HG03066 (cell line): ENCODE measurements around the gene SETD9.

Experiments used
- ATAC-seq: cut with Tn5 transposase; IDR thresholded peaks from one replicate; pipeline ENCODE4 v1.9.1; 2021; ENCODE audit warnings: low read depth; ENCODE audit not compliant: unreplicated experiment

Gene SETD9

GRCh38 chr5:56909294-56910209 lies at the start of gene SETD9:
Gene SETD9 (plus strand): TSS chr5:56909596. CDS start chr5:56909646, 50 bp downstream.
- ATAC-seq: peak; percentile 84

- ATAC-seq: no peak
Observed at GRCh38 chr5:56861893-56862485, 47.4 kb upstream of the SETD9 start.

DNA sequence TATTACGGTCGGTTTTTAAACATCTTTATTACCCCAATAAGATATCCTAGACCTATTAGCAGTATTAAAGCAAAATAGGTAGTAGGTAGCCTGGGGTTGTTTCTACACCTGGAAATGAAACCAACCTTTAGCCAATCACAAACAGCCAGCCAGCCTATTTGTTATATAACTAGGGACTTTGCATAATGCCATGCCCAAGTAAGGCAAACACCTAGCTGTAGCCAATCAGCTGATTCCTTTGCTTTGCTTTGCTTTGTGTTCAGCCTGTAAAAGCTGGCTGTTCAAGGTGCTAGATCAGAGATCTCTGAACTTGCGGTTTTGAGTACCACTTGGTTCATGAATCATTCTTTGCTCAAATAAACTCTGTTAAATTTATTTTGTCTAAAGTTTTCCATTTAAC lies 46.5 kb upstream of the SETD9 start:
- ATAC-seq: no peak

DNA sequence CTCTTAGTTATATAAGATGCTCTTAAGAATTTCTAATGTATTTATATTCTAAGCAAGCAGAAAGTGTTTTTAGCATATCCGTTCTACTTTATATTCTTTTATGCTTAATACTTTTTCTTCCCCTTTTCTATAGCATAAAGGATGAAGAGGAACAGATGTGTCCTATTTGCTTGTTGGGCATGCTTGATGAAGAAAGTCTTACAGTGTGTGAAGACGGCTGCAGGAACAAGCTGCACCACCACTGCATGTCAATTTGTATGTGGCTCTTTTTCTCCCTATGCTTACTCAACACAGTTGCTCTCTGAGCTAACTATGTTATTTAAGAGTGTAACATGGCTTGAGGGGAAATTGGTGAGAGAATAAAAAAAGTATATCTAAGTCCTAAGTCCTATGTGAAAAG lies 37.6 kb upstream of the SETD9 start:
- ATAC-seq: no peak

GRCh38 chr5:56873056-56873455 lies 36.3 kb upstream of the SETD9 start:
- no peak for ATAC-seq

GRCh38 chr5:56876327-56876726 lies 33.1 kb upstream of the SETD9 start:
- no peak for ATAC-seq

DNA sequence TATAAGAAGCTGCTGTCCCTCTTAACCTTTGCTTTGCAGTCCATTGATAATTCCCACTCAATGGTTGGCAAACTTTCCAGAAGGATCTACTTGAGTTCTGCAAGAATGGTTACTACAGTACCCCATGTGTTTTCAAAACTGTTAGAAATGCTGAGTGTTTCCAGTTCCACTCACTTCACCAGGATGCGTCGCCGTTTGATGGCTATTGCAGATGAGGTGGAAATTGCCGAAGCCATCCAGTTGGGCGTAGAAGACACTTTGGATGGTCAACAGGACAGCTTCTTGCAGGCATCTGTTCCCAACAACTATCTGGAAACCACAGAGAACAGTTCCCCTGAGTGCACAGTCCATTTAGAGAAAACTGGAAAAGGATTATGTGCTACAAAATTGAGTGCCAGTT lies 27.8 kb upstream of the SETD9 start:
- no peak for ATAC-seq

- ATAC-seq: no peak
Observed at GRCh38 chr5:56893251-56893951, 16.0 kb upstream of the SETD9 start.

GRCh38 chr5:56896763-56897162 lies 12.6 kb upstream of the SETD9 start:
- ATAC-seq: no peak

- ATAC-seq: no peak
Observed at GRCh38 chr5:56898213-56898612, 11.2 kb upstream of the SETD9 start.

DNA sequence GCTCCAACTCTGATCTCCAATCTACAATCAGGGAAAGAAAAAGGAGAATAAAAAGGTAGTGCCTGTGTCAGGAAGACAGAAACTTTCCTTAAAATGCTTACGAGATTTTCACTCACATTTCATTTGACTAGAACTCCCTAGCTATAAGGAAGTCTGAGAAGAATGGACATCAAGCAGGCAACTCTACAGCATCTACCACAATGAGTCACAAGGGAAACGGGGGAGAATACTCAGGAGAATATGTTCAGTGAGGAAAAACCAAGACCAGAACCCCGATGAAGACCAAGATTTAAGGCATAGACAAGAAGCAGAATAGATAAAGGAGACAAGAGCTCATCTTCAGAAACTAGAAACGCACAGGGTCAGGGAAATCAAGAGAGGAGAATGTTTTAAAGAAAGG lies 9.0 kb upstream of the SETD9 start:
- no peak for ATAC-seq

DNA sequence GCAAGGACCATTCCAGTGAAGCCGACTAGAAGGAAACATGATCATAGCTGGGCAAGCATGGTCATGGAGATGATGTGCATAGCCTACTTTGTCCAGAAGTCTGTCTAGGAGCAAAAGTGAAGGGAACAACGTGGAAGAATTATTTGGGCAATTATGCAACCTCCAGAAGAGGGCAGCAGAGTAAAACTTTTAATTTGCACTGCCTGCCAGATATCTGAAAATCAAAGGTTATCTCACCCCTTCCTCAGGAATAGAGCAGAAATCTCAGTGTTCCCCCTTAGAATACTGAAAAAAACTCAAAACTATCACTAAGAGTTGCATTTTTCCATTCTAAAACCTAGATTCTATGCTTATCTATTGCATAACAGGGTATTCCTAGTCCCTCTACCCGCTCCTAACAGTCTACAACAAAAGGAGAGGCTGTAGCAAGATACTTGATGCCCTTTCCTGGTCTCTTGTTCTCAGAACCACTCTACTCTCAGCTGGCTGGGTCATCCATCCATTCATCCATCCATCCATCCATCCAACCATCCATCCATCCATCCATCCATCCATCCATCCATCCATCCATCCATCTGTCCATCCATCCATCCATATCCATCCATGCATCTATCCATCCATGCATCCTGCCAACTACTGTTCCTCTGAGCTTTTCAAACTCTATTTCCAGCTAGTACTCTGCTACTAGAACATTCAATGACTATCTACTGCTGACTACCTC lies 8.4 kb upstream of the SETD9 start:
- ATAC-seq: no peak

- ATAC-seq: no peak
Observed at GRCh38 chr5:56908942-56909293, 478 bp upstream of the SETD9 start.

DNA sequence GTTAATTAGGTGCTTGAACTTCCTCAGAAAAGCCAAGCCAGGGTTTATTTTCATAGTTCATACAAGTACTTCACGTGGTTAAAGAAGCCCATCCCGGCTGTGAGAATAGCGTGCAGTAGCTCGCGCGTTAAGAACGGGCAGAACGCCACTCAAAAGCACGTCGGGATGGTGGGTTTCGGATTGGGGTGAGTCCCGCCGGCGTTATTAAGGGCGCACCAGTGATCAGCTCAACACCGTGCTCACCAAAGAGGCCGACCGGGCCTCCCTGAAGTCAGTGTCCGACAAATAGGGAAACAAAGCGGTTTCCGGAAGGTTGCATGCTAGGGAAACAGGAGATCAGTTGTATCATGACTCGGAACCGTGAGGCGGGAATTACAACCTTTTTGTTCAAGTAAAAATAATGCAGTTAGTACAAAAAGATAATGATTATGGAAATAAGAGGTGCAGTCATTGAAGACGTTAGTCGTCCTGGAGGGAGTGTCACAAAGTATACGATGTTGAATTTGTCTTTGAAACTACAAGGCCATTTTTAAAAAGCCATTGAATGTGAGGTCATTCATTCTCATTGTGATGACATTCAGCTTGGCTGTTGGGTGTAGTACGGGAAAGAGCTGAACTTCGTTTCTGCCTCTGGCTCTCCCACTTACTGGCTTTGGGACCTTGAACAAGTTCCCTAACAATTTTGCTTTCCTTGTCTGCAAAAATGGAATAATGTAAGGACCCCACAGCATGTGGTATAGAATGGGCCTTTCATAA lies 992 bp downstream of the SETD9 start:
- peak; percentile 32 for ATAC-seq

DNA sequence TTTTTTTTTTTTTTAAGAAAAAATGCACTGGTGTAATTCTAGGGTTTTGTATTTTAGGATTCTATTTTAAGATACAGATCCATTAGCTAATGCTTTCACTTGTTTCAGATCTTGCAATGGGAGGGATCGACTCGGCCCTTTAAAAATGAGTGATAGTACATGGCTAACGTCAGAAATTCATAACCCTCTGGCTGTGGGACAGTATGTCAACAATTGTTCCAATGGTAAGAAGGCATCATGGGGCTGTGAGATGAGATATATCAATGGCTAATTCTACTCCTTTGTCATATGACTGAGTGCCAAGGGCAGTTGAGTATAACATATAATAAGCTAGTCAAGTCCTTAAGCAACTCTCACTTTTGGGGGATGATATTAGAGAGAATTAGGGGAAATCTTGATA lies 4.4 kb downstream of the SETD9 start:
- no peak for ATAC-seq

DNA sequence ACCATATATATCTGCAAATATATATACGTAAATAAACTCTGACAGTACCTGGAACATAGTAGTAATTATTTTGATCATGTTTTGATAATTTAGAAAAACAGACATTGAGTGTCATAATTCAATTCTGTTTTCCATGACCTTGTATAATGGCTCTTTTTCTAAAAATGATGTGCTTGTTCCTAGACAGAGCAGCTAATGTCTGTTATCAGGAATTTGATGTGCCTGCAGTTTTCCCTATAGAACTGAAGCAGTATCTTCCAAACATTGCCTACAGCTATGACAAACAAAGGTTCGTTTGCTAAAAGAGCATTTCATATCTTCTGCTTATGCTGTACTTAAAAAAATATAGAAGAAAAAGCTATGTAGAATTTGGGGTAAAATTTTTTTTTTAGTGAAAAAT lies 5.3 kb downstream of the SETD9 start:
- no peak for ATAC-seq

GRCh38 chr5:56917534-56917933 lies 8.1 kb downstream of the SETD9 start:
- ATAC-seq: no peak

GRCh38 chr5:56918054-56918453 lies 8.7 kb downstream of the SETD9 start:
- ATAC-seq: no peak

DNA sequence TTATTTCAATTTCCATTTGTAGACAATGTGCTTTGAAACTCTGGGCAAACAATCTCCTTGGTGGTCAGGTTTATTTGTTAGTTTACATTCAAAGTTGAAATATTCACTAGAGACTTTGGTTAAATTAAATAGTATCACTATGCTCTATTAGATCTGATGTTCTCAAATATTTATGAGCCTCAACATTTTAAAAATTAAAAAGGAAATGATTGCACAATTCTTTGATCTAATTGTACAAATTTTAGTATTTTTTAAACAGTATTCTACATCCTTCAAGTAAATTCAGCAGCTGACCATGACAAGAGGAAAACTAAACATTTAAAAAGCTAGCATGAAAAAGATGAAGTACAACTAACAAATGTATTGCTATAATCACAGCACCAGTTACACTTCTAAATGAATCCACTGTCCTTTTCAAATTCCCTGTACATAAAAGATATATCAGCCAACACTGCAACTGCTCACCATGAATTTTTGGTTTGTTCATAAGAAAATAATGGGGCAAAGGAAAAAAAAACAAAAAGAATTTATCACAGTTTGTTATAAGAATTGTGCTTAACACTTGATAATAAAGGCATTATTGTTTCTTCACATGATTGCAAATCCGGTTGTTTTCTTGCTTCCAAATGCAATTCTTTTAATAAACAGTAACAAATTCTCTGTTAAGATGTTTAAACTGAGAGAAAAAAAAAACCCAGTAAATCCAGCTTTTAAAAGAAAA lies 10.7 kb downstream of the SETD9 start:
- ATAC-seq: no peak

DNA sequence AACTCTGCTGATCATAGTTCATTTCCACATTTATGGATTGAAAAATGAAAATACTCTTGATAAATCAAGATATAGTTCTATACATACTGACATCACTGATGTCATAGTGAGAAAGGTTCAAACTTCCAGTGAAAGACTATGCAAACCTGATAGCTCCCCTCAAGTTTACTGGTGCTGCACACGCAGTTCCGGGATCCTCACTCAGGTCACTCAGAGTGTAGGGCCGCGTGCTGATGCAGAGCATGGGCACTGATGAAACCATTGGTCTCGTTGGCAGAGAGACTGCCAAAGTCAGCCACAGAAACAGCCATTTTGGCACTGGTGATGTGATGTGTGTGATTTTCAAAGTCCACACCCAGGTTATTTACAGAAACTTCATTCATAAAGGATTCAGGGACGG lies 13.5 kb downstream of the SETD9 start:
- ATAC-seq: no peak
